Vagina (tissue), 2 donors: ENCODE data around the gene NUDT16L1.

ENCODE experiments used
- CTCF ChIP-seq, 3 experiments: fragments of 450-650 bp in 2 of 3; fragments of 200-600 bp in 1 of 3; sonication (generic) in 1 of 3; IDR thresholded peaks; one replicate each; pipeline ENCODE4 v1.5.1; 2017 to 2019; ENCODE audit warnings: antibody characterized with exemption in 3 of 3, mild to moderate bottlenecking in 2 of 3, moderate library complexity in 2 of 3
- POLR2A ChIP-seq, 2 donors: fragments of 450-650 bp; IDR thresholded peaks; one replicate each; pipeline ENCODE4 v1.6.1; 2017; ENCODE audit warnings: antibody characterized with exemption in 2 of 2, mild to moderate bottlenecking in 2 of 2, moderate library complexity in 2 of 2

GRCh38 chr16:4687946-4688673 is 5.3 kb upstream of the NUDT16L1 start:
- no peak for TF ChIP-seq POLR2A (IDR thresholded peaks at IDR 0.05)
- TF ChIP-seq CTCF (IDR thresholded peaks at IDR 0.05) = no peak
